ENCODE data around the gene IL18.
"Not testable (repeated sequence)": the region's sequence is repeated elsewhere in the genome, so short reads cannot be mapped to it uniquely, and the experiment has no call there.

The IL18 gene

GRCh38 chr11:112121981-112122615 lies 41.8 kb downstream of the IL18 start:
- DNase-seq (ENCODE audit: low read depth), result peak; percentile 34

GRCh38 chr11:112118176-112118575 lies 45.7 kb downstream of the IL18 start:
- no peak for DNase-seq (ENCODE audit: low read depth)

DNA sequence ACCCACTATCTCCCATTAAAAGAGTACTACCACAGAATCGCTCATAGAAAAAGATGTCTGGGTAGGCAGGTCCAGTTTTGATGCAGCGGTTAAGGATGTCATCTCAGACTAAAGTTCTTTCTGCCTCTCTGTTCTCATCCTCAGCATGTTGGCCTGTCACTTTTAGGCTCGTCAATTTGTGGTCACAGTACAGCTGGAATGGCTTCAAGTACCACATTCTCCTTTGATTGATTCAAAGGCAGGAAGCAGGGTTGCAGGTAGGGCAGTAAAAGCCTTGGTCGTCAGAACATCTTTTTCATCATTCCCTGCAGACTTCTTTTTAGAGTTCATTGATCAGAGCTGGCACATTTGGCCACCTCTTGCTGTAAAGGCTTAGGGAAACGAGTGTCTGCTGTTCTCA lies 48.5 kb downstream of the IL18 start:
- no peak for DNase-seq (ENCODE audit: low read depth)

GRCh38 chr11:112114460-112114859 lies 49.4 kb downstream of the IL18 start:
- no peak for DNase-seq (ENCODE audit: low read depth)

DNA sequence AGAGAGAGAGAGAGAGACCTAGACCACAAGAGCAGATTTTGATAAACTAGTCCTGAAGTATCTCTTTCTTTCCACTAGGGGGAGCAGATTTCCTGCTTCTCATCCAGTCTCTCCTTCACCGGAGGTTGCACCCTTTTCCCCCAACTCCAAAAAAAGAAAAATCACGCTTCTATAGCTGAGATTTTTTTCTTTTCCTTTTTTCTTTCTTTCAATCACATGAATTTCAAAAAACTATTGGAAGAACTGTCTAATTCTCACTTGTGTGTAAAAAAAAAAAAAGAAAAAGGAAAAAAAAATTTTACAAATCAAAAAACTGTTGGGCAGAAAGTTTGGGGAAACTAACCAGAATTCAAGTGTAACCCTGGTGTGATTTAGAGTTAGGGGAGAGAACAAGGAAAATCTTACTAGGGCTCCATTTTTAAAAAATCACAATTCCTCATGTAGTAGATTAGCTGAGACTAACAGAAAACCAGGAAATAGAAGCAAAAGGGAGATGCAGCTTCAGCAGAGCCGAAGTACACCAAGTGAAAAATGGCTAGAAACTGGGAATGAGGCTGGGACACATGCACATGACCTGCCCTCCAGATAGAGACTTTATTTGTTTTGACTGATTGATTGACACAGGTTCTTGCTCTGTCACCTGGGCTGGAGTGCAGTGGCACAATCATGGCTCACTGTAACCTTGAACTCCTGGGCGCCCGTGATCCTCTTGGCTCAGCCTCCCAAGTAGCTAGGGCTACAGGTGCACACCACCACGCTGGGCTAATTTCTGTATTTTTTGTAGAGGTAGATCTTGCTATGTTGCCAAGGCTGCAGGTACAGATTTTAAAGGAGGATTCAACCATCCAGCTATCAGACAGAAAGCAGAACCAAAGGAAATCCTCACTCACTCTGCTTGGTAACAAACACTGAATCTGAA lies 50.1 kb downstream of the IL18 start:
- peak; percentile 73 for DNase-seq (ENCODE audit: low read depth)

DNA sequence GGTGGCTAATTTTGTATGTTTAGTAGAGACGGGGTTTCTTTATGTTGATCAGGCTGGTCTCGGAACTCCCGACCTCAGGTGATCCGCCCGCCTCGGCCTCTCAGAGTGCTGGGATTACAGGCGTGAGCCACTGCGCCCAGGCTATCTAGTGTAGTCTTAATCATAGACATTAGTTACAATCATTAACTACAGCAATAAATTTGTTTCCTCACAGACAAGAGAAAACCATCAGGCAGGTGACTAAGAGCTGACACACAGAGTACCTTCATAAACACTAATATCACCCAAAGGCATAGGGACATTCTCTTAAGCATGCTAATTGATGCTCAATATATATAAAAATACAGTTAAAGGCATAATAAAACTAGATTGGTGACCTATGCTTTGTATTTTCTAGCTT lies 57.8 kb downstream of the IL18 start:
- no peak for DNase-seq (ENCODE audit: low read depth)

DNA sequence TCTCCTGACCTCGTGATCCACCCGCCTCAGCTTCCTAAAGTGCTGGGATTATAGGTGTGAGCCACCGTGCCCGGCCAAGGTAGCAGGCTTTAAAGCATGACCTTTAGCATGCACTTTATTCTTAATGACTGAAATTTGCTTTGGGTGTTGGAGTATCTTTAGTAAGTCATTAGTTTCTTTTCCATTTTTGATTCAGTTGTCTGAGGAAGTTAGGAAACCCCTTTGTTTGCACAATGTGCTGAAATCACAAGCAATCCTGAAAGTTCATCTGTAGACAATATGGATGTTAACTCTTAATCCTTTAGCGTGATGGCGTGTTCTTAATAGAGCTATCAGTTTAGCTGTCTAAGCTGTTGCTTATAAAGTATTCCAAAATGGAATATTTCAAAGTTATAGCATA lies 60.4 kb downstream of the IL18 start:
- no peak for DNase-seq (ENCODE audit: low read depth)

DNA sequence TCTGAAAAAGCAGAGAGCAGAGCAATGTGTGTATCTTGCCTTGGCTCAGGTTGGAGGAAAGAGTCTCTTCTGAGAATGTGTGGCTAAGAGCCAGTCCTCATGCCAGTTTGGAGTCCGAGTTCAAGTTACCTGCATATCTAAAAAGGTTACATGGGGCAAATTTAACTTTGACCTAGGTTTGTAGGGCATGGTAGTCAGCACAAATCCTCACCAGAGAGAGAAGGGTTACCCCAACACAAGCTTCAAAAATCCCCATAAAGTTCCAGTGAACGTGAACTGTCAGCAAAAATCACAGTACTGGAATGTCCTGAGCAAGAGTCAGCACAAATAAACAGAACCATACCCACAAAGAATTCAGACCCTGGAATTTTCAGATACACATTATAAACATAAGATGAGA lies 63.4 kb downstream of the IL18 start:
- DNase-seq (ENCODE audit: low read depth), result peak; percentile 87

DNA sequence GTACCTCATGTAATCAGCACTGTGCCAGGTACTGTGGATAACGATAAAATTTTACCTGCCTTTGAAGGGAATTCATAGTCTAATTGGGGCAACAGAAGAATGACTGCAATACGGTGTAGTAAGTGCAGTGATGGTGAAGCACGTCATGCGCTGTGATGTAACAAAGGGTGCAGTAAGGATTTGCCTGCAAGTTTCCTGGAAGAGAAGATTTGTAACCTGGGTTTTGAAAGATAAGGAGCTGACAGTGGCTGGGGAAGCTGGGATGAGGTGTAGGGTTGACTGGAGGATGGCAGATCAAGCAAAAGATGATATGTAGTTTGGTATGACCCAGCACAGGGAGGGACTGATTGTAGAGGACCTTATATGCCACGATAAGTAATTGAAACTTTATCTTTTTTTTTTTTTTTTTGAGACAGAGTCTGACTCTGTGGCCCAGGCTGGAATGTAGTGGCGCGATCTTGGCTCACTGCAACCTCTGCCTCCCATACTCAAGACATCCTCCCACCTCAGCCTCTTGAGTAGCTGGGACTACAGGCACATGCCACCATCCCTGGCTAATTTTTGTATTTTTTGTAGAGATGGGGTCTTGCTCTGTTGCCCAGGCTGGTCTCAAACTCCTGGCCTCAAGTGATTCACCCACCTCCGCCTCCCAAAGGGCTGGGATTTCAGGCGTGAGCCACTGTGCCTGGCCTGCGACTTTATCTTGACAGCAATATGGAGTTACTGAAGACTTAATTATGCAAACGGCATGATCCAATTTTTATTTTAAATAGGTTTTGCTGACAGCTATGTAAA lies 66.0 kb downstream of the IL18 start:
- DNase-seq (ENCODE audit: low read depth), result no peak

- peak; percentile 49 for DNase-seq (ENCODE audit: low read depth)
These were observed 67.7 kb downstream of the IL18 start for GRCh38 chr11:112096194-112096593.

DNA sequence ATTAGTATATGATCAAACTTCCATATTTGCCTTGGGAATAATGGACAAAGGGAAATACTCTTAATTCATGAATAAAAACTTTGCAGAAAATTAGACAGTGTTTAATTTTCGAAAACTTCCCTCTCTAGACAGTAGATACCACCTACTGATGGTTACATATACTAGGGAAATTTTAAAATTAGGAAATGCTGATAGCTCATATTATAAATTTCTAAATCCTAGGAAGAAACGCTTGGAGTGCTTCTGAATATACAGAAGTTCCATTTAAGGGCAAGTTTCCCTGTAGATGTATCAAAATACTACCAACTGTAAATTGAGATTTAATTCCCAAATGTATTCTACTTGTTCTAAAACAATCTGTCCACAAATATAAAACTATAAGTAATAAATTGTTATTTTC lies 68.6 kb downstream of the IL18 start:
- DNase-seq (ENCODE audit: low read depth), result not testable (repeated sequence)

All from iris pigment epithelial cell (primary cell).